Upper lobe of left lung (tissue), 6 donors: Measurements from ENCODE around the gene CCDC3. TPM values are rescaled to one million over a fixed set of nuclear protein-coding genes. Genes with fewer than 3 reads are reported as not detected.
A peak's percentile ranks its signal among the peaks of the same experiment; 100 is the strongest.

Source experiments
- ATAC-seq, 2 donors: fragments of 200-7000 bp; cut with Tn5 transposase; one replicate each; pipeline ENCODE4 v1.9.1; 2022; ENCODE audit warnings: mild to moderate bottlenecking in 2 of 2, moderate library complexity in 2 of 2; ENCODE audit not compliant: low FRiP score in 2 of 2
- DNase-seq, 2 donors: peaks; one replicate each; pipeline ENCODE4 v3.0.0-alpha.2; 2019 to 2020
- H3K27ac ChIP-seq, 4 donors: fragments of 200-600 bp; sonication (generic); one replicate each; pipeline ENCODE4 v1.5.1; 2016 to 2019
- H3K27me3 ChIP-seq, 4 donors: fragments of 200-600 bp; sonication (generic); one replicate each; pipeline ENCODE4 v1.5.1; 2017 to 2019
- H3K36me3 ChIP-seq, 4 donors: fragments of 200-600 bp; sonication (generic); one replicate each; pipeline ENCODE4 v1.5.1; 2016 to 2019
- H3K4me1 ChIP-seq, 4 donors: fragments of 200-600 bp; sonication (generic); one replicate each; pipeline ENCODE4 v1.5.1; 2018 to 2019
- H3K4me3 ChIP-seq, 4 donors: fragments of 200-600 bp; sonication (generic); one replicate each; pipeline ENCODE4 v1.5.1; 2017 to 2019; ENCODE audit warnings: mild to moderate bottlenecking in 2 of 4, moderate library complexity in 1 of 4
- H3K9me3 ChIP-seq, 4 donors: fragments of 200-600 bp; sonication (generic); one replicate each; pipeline ENCODE4 v1.5.1; 2018 to 2019
- EP300 ChIP-seq, 4 donors: sonication (generic); formaldehyde crosslinking; IDR thresholded peaks; one replicate each; pipeline ENCODE4 v1.5.1; 2017; ENCODE audit warnings: antibody characterized with exemption in 4 of 4, control low read depth in 2 of 4
- POLR2A ChIP-seq, 4 donors: fragments of 450-650 bp; IDR thresholded peaks; one replicate each; pipeline ENCODE4 v1.5.1; 2016 to 2017; ENCODE audit warnings: antibody characterized with exemption in 4 of 4, mild to moderate bottlenecking in 2 of 4
- POLR2AphosphoS5 ChIP-seq, 2 donors: sonication (generic); formaldehyde crosslinking; IDR thresholded peaks; one replicate each; pipeline ENCODE4 v1.5.1; 2017; ENCODE audit warnings: antibody characterized with exemption in 2 of 2
- WGBS, 2 donors: methylation state at CpG; one replicate each; pipeline ENCODE4 v1.1.5; 2017 to 2018; 5-methylcytosine and 5-hydroxymethylcytosine counted together
- total RNA-seq, 6 donors: library from RNA; depleted of rRNA in 4 of 6; stranded (reverse); fragments of >200 nt in 4 of 6; gene quantifications; one replicate each; pipeline versions ENCODE4 v1.1.0 to v1.2.1, GENCODE V29; 2016 to 2021
- TF ChIP-seq, protein P1 (sequence below), 6 experiments: fragments of 450-650 bp in 4 of 6; fragments of 200-600 bp in 2 of 6; sonication (generic) in 2 of 6; IDR thresholded peaks; one replicate each; pipeline ENCODE4 v1.5.1; 2016 to 2019; ENCODE audit warnings: antibody characterized with exemption in 6 of 6
- donor health status: DM: no; HTN: no; CAD: no; lungs with moderate emphysema.
- donor health status: DM: no; HTN: yes; CAD: no; lungs with severe emphysema.

CCDC3 gene
- total RNA-seq, 6 donors from 2014 or later, result 0.98 to 13.1 (median 5.7) TPM

DNA sequence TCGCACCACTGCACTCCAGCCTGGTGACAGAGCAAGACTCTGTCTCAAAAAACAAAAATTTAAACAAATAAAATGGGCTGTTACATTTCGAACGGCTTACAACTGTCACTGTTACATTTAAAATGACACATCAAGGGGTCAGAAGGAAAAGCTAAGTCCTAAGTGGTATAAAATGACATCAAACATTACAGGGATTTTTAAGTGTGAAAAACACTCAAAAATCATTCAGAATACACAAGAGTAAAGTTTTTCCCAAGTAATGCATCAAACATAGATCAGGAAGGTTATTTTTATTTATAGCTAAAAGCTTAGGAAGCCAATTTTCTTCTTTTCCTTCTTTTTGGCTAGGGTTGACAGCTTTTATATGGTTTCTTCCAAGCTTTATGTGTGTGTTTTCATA is 39.0 kb downstream of the CCDC3 start:
- ATAC-seq, result no peak
- no peaks in the 10 kb centered on the region for H3K27me3 ChIP-seq
- H3K9me3 ChIP-seq, result peaks cover 0 to 6% (median 1%) of the 10 kb centered on the region in 4 donors
- H3K27ac ChIP-seq, result no peak overlapping the region
- TF ChIP-seq, protein P1, sequence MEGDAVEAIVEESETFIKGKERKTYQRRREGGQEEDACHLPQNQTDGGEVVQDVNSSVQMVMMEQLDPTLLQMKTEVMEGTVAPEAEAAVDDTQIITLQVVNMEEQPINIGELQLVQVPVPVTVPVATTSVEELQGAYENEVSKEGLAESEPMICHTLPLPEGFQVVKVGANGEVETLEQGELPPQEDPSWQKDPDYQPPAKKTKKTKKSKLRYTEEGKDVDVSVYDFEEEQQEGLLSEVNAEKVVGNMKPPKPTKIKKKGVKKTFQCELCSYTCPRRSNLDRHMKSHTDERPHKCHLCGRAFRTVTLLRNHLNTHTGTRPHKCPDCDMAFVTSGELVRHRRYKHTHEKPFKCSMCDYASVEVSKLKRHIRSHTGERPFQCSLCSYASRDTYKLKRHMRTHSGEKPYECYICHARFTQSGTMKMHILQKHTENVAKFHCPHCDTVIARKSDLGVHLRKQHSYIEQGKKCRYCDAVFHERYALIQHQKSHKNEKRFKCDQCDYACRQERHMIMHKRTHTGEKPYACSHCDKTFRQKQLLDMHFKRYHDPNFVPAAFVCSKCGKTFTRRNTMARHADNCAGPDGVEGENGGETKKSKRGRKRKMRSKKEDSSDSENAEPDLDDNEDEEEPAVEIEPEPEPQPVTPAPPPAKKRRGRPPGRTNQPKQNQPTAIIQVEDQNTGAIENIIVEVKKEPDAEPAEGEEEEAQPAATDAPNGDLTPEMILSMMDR (IDR thresholded peaks at IDR 0.05), result no peak
- TF ChIP-seq EP300 (IDR thresholded peaks at IDR 0.05), result no peak
- no peak for TF ChIP-seq POLR2AphosphoS5 (IDR thresholded peaks at IDR 0.05)
- TF ChIP-seq POLR2A (IDR thresholded peaks at IDR 0.05), result no peak
- 73 to 82% methylated on average over 3 of the region's 3 CpGs for WGBS, 2 donors
- no peaks in the 10 kb centered on the region for H3K36me3 ChIP-seq
- no peak for DNase-seq
- H3K4me1 ChIP-seq, result peaks cover 0 to 6% (median 0%) of the 10 kb centered on the region in 4 donors
- no peak overlapping the region for H3K4me3 ChIP-seq

DNA sequence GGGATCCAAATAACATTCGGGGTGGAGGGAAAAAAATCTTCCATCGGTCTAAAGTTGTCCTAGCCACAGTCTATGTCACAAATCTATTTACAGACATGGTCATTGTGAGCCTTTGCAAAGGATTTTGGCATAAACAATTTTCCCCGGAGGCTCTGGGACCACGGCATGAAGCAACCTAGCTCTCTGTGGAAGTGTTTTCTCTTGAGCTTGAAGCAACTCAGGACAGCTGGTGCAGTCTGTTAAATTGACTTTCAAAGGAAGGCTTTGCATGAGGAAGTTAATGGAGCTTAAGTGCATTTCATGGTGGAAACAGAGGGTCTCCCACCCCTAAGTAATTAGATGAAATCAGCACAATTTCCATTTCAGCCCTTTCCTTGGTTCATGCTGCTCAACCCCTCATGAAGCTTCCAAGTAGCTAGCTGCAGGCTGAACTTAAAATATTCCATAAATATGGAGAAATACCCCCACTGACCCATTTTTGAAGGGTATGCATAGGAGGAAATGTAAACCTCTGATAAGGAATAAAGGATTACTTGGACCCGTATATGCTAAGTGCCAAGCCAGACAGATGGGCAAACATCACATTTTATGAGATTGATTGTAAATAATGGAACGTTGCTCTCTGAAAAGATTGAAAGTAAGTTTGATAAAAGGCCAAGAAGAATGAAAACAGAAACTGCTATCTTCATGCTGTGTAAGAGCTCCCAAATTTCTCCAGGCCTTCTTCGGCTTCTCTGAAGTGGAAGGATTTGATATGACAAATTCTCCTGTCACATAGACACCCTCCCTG is 39.9 kb downstream of the CCDC3 start:
- no peak overlapping the region for H3K4me3 ChIP-seq
- H3K4me1 ChIP-seq, result peaks cover 0 to 6% (median 0%) of the 10 kb centered on the region in 4 donors
- ATAC-seq, result no peak
- H3K9me3 ChIP-seq, result no peaks in the 10 kb centered on the region
- DNase-seq, result no peak
- no peaks in the 10 kb centered on the region for H3K27me3 ChIP-seq
- peak overlapping the region in 1 of 4 donors; percentile 44 for H3K27ac ChIP-seq
- no peak for TF ChIP-seq EP300 (IDR thresholded peaks at IDR 0.05)
- TF ChIP-seq, protein P1 (IDR thresholded peaks at IDR 0.05), result no peak
- no peak for TF ChIP-seq POLR2AphosphoS5 (IDR thresholded peaks at IDR 0.05)
- no peak for TF ChIP-seq POLR2A (IDR thresholded peaks at IDR 0.05)
- WGBS, 2 donors, result 51 to 69% methylated on average over 7 of the region's 7 CpGs
- no peaks in the 10 kb centered on the region for H3K36me3 ChIP-seq

DNA sequence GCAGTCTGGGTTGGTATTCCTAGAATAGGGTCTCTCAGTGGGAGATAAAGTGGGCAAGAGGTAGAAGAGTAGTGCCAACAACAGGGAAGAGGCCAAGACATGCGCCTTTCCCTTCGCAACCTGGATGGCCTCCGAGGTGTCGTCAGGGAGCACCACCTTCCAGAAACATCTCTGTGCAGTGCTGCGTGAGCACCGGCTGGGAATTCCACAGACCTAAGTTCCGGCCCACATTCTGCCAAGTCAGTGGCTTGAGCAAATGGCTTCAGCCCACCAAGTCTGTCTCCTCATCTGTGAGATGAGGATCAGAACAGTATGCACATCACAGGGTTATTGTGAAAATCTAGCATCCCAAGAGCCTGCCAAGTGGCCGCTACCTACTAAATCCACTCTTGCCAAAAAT is 40.6 kb downstream of the CCDC3 start:
- TF ChIP-seq POLR2AphosphoS5 (IDR thresholded peaks at IDR 0.05) (no peak), EP300 (IDR thresholded peaks at IDR 0.05) (no peak), POLR2A (IDR thresholded peaks at IDR 0.05) (no peak)
- TF ChIP-seq, protein P1 (IDR thresholded peaks at IDR 0.05), result no peak
- ATAC-seq, result peak; percentile 29 to 60
- peaks cover 0 to 6% (median 0%) of the 10 kb centered on the region in 4 donors for H3K4me1 ChIP-seq
- H3K36me3 ChIP-seq, result no peaks in the 10 kb centered on the region
- H3K9me3 ChIP-seq, result no peaks in the 10 kb centered on the region
- H3K4me3 ChIP-seq, result no peak overlapping the region
- DNase-seq, result no peak
- no peaks in the 10 kb centered on the region for H3K27me3 ChIP-seq
- H3K27ac ChIP-seq, result peak overlapping the region in 3 of 4 donors; percentile 3 to 49 (median 44)
- 79 to 83% methylated on average over 6 to 8 of the region's 8 CpGs for WGBS, 2 donors

DNA sequence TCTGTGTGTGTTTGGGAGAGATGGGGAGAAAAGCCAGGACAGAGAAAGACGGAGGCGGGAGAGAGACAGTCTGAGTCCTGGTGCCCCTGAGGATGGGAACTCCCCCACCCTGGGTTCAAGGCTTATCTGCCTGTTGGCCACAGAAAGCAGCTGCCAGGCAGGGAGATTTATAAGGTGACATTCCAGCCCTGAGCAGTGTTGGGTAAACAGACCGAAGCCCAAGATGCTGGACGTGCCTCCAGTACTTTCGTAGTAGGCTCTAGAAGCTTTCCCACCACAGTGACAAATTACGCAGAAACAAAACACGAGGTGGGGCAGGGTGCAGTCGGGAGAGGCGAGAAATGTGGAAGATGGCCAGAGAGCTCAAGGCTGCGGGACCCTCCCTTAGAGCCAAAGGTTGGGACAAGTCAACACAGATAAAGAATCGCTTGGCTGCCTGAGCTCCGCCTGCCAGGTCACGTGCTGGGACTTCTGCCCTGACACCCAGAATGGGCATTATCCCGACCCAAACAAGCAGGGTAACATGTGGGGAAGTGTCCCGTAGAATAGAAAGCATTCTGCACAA is 41.1 kb downstream of the CCDC3 start:
- Histone ChIP-seq H3K36me3 (no peaks in the 10 kb centered on the region), H3K9me3 (no peaks in the 10 kb centered on the region), H3K4me3 (no peak overlapping the region), H3K27ac (peak overlapping the region in 3 of 4 donors; percentile 3 to 49 (median 44)), H3K4me1 (peaks cover 0 to 6% (median 0%) of the 10 kb centered on the region in 4 donors), H3K27me3 (no peaks in the 10 kb centered on the region)
- DNase-seq (no peak), ATAC-seq (peak; percentile 44)
- peak in 1 of 2 donors; percentile 29 for TF ChIP-seq POLR2AphosphoS5 (IDR thresholded peaks at IDR 0.05)
- TF ChIP-seq, protein P1 (IDR thresholded peaks at IDR 0.05), result no peak
- TF ChIP-seq EP300 (IDR thresholded peaks at IDR 0.05), result no peak
- 50 to 51% methylated on average over 15 of the region's 15 CpGs for WGBS, 2 donors
